Loucy (cell line): Measurements from ENCODE around the gene MAN2B2.

Experiments used
- H2AFZ ChIP-seq: fragments of 200-600 bp; sonication (generic); 2 replicates; pipeline ENCODE4 v1.6.0; 2016; ENCODE audit warnings: antibody characterized with exemption, mild to moderate bottlenecking, low read length, moderate library complexity
- H3F3A ChIP-seq: fragments of 200-600 bp; 2 replicates; pipeline ENCODE4 v1.6.0; 2016; ENCODE audit warnings: antibody characterized with exemption, low read depth, mild to moderate bottlenecking
- H3K27me3 ChIP-seq: fragments of 200-600 bp; sonication (generic); 2 replicates; pipeline ENCODE4 v1.6.1; 2014; ENCODE audit warnings: low read length, mild to moderate bottlenecking; ENCODE audit not compliant: insufficient read depth, poor library complexity, severe bottlenecking
- H3K36me3 ChIP-seq: fragments of 200-600 bp; sonication (generic); 2 replicates; pipeline ENCODE4 v1.6.1; 2016; ENCODE audit warnings: low read length; ENCODE audit not compliant: insufficient read depth
- H3K4me1 ChIP-seq: fragments of 200-600 bp; sonication (generic); 2 replicates; pipeline ENCODE4 v1.5.1; 2014; ENCODE audit warnings: low read length, mild to moderate bottlenecking; ENCODE audit not compliant: insufficient read depth, poor library complexity, severe bottlenecking
- H3K4me2 ChIP-seq: fragments of 200-600 bp; sonication (generic); 2 replicates; pipeline ENCODE4 v1.6.0; 2014; ENCODE audit warnings: antibody characterized with exemption, low read length, low read depth, mild to moderate bottlenecking; ENCODE audit not compliant: poor library complexity, severe bottlenecking
- H3K4me3 ChIP-seq: fragments of 200-600 bp; sonication (generic); 2 replicates; pipeline ENCODE4 v1.5.1; 2014; ENCODE audit warnings: low read length, mild to moderate bottlenecking, mixed read lengths; ENCODE audit not compliant: poor library complexity, severe bottlenecking
- H3K79me2 ChIP-seq: fragments of 200-600 bp; sonication (generic); 2 replicates; pipeline ENCODE4 v1.6.1; 2014; ENCODE audit warnings: low read length; ENCODE audit not compliant: insufficient read depth
- H3K9ac ChIP-seq: fragments of 200-600 bp; sonication (generic); 2 replicates; pipeline ENCODE4 v1.6.0; 2014; ENCODE audit warnings: mild to moderate bottlenecking, low read depth, low read length, moderate library complexity; ENCODE audit not compliant: poor library complexity, severe bottlenecking
- H3K9me2 ChIP-seq: fragments of 200-600 bp; sonication (generic); replicated peaks from 2 replicates; pipeline ENCODE4 v1.6.1; 2016; ENCODE audit warnings: low read depth, low read length, mixed read lengths
- H3K9me3 ChIP-seq: fragments of 200-600 bp; sonication (generic); 2 replicates; pipeline ENCODE4 v1.6.1; 2014; ENCODE audit warnings: mild to moderate bottlenecking, antibody characterized with exemption, low read length, low read depth; ENCODE audit not compliant: insufficient read depth
- H4K20me1 ChIP-seq: fragments of 200-600 bp; sonication (generic); 2 replicates; pipeline ENCODE4 v1.6.0; 2014; ENCODE audit warnings: antibody characterized with exemption, low read length, mild to moderate bottlenecking; ENCODE audit not compliant: insufficient read depth, poor library complexity, severe bottlenecking
- EZH2phosphoT487 ChIP-seq: fragments of 200-600 bp; IDR thresholded peaks from 2 replicates; pipeline ENCODE4 v1.6.1; 2018; ENCODE audit warnings: antibody characterized with exemption, mild to moderate bottlenecking, moderate library complexity, borderline replicate concordance
- TF ChIP-seq, protein P1 (sequence below): fragments of 200-600 bp; sonication (generic); conservative IDR thresholded peaks from 2 replicates; pipeline ENCODE4 v1.5.1; 2014; ENCODE audit warnings: mild to moderate bottlenecking, antibody characterized with exemption, low read length

Gene MAN2B2

DNA sequence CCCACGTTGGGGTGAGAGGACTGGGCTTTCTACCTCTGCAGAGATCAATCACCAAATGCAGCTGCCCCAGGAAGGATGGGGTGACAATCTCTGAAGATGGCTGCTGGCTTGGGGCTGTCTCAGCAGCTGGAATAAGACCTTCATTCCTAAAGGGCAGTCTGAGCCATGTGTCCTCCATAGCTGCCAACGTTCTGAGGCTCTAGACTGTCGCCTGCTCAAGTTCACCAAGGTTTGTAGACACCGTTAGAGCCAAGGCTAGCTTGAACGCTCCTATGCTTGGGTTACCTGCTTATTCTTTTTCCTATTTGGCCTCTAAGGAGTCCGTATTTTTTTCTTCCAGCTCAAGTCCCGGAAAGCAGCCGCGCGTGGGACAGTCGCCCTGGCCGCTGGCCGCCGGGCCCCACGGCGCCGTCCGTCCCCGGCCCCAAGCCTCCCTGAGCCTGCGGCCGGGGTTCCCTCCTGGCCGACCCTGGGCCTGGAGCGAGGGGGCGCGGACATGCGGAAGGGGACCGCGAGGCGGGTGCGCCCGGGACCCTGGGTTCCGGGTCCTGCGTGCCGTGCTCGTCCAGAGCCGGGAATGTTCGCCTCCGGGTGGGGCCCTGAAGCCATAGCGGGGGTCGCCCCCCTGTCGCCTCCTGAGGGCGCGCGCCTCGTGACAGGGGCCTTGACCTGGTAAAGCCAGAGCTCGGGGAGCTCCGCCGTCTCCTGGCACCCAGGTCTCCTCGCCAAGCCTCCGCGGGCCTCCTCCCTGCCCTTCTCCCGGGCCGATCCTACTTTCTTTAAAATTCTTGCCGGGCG lies 88.8 kb downstream of the MAN2B2 start:
- Histone ChIP-seq H3K27me3 (no peaks in the 10 kb centered on the region), H4K20me1 (no peaks in the 10 kb centered on the region), H3K4me2 (no peak overlapping the region), H3F3A (no peaks in the 10 kb centered on the region), H3K4me1 (no peaks in the 10 kb centered on the region), H2AFZ (no peak overlapping the region), H3K36me3 (no peaks in the 10 kb centered on the region), H3K79me2 (no peaks in the 10 kb centered on the region), H3K9ac (no peak overlapping the region), H3K4me3 (no peak overlapping the region), H3K9me3 (no peaks in the 10 kb centered on the region), H3K9me2 (no peaks in the 10 kb centered on the region)
- TF ChIP-seq, protein P1, sequence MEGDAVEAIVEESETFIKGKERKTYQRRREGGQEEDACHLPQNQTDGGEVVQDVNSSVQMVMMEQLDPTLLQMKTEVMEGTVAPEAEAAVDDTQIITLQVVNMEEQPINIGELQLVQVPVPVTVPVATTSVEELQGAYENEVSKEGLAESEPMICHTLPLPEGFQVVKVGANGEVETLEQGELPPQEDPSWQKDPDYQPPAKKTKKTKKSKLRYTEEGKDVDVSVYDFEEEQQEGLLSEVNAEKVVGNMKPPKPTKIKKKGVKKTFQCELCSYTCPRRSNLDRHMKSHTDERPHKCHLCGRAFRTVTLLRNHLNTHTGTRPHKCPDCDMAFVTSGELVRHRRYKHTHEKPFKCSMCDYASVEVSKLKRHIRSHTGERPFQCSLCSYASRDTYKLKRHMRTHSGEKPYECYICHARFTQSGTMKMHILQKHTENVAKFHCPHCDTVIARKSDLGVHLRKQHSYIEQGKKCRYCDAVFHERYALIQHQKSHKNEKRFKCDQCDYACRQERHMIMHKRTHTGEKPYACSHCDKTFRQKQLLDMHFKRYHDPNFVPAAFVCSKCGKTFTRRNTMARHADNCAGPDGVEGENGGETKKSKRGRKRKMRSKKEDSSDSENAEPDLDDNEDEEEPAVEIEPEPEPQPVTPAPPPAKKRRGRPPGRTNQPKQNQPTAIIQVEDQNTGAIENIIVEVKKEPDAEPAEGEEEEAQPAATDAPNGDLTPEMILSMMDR: no peak
- TF ChIP-seq EZH2phosphoT487: no peak

DNA sequence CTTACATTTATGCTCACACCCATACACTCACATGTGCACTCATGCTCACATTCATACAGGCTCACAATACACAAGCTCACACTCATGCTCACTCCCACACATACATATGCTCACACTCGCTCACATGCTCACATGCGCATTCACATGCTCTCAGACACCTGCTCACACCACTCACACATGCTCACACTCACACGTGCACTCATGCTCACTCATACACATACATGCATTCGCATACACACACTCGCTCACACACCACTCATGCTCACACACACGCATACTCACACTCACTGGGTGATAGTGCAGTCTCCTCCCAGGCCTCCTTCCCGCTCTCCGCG lies 90.3 kb downstream of the MAN2B2 start:
- no peaks in the 10 kb centered on the region for H3F3A ChIP-seq
- no peaks in the 10 kb centered on the region for H3K27me3 ChIP-seq
- no peak overlapping the region for H3K9ac ChIP-seq
- no peak for TF ChIP-seq EZH2phosphoT487
- TF ChIP-seq, protein P1: no peak
- H3K4me2 ChIP-seq: no peak overlapping the region
- H3K9me3 ChIP-seq: no peaks in the 10 kb centered on the region
- no peaks in the 10 kb centered on the region for H3K4me1 ChIP-seq
- no peaks in the 10 kb centered on the region for H3K79me2 ChIP-seq
- H2AFZ ChIP-seq: no peak overlapping the region
- no peak overlapping the region for H3K4me3 ChIP-seq
- H3K36me3 ChIP-seq: no peaks in the 10 kb centered on the region
- no peaks in the 10 kb centered on the region for H3K9me2 ChIP-seq
- no peaks in the 10 kb centered on the region for H4K20me1 ChIP-seq

DNA sequence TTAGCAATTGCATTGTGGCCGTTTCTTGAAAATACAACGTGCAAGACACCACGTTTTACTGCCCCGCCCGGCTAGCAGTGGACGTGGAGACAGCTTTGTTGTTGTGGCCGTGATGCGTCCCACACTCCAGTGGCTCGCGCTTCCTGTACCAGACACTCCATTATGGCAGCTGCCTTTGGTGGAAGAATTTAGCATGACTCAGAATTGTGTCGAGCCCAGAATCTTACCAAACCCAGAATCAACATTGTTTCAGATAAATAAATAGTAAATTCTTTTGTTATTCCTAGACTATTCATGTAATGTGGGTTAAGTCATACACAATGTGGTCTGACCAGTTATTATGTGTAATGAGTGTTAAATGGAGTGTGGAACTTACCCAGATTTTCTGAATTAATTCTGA lies 93.4 kb downstream of the MAN2B2 start:
- Histone ChIP-seq H3K27me3 (no peaks in the 10 kb centered on the region), H2AFZ (no peak overlapping the region), H3K79me2 (no peaks in the 10 kb centered on the region), H3K4me2 (no peak overlapping the region), H3K9me3 (no peaks in the 10 kb centered on the region), H3K9me2 (no peaks in the 10 kb centered on the region), H3K4me1 (peaks cover 1% of the 10 kb centered on the region), H3K36me3 (no peaks in the 10 kb centered on the region), H3F3A (no peaks in the 10 kb centered on the region), H3K4me3 (no peak overlapping the region), H4K20me1 (no peaks in the 10 kb centered on the region), H3K9ac (no peak overlapping the region)
- TF ChIP-seq, protein P1: no peak
- no peak for TF ChIP-seq EZH2phosphoT487
